AG09309 (cell line): ENCODE results near the gene SMURF1.

Experiments
- DNase-seq: peaks from one replicate; pipeline ENCODE4 v3.0.0-alpha.2; 2010; ENCODE audit warnings: low read depth
- H3K4me3 ChIP-seq: 2 replicates; pipeline ENCODE4 v1.5.1; 2011; ENCODE audit warnings: mild to moderate bottlenecking, low read depth, low read length, moderate library complexity; ENCODE audit not compliant: control insufficient read depth
- CTCF ChIP-seq: IDR thresholded peaks from 2 replicates; pipeline ENCODE4 v1.5.1; 2011; ENCODE audit warnings: mild to moderate bottlenecking, low read depth, low read length, inconsistent platforms; ENCODE audit not compliant: insufficient read depth, control insufficient read depth; ENCODE audit errors: missing control alignments

Gene SMURF1

DNA sequence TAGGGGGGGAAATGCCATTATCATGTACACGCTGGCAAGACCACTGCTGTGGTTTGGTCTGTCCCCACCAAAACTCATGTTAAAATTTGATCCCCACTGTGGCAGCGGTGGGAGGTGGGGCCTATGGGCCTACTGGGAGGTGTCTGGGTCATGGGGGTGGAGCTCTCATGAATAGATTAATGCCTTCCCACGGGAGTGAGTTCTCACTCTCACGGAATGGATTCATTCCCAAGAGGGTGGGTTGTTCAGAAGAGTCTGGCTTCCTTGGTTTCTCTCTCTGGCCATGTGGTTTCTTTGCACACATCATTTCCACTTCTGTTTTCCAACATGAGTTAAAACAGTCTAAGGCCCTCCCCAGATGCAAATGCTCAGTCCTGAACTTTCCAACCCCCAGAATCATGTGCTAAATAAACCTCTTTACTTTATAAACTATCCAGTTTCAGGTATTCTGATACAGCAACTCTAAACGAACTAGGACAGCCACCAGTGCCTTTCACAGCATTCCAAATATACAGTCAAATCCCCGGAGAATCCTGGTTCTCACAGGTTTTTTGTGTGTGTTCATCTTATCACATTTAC lies 44.3 kb downstream of the SMURF1 start:
- no peak for DNase-seq
- H3K4me3 ChIP-seq = no peak overlapping the region
- TF ChIP-seq CTCF = no peak

- no peak for TF ChIP-seq CTCF
- no peak for DNase-seq
- no peak overlapping the region for H3K4me3 ChIP-seq
Measured at GRCh38 chr7:99098824-99099498, 44.9 kb downstream of the SMURF1 start.

DNA sequence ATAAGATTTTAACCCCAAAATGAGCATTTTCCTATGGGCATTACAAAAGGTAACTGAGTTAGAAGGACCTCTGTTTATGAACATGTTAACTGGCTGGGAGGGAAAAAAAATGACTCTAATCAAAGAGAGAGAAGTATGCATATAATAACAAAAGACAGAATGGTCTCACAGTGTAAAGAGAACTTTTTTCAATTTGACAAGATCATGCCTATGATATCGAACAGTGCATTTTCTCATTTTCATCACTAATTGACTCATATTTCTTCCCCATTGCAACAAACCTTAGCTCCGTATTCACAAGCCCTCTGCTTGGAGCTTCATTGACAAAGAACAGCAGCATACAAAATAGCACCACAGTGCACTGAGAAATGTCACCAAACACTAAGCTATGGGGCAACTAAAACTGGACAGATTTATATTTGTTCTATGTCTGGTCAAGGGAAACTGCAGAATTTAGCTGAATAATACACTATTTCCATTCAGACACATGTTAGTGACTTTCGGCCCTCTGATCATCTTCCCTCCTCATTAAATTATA lies 45.6 kb downstream of the SMURF1 start:
- H3K4me3 ChIP-seq = no peak overlapping the region
- DNase-seq = no peak
- no peak for TF ChIP-seq CTCF

DNA sequence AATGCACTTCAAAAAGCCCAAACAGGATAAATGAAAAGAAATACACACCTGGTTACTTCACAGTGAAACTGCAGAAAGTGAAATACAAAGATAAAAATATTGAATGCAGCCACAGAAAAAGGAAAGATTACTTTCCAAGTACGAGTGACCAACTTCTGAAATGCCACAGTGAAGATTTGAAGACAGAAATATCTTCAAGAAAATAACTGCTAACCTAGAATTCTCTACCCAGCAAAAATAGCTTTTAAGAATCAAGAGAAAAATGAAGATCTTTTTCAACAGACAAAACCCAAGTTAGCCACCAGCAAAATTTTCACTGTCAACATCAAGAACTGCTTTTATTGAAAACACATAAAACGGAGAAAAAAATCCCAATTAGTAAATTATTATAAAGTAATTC lies 46.2 kb downstream of the SMURF1 start:
- no peak for TF ChIP-seq CTCF
- H3K4me3 ChIP-seq = no peak overlapping the region
- DNase-seq = no peak

DNA sequence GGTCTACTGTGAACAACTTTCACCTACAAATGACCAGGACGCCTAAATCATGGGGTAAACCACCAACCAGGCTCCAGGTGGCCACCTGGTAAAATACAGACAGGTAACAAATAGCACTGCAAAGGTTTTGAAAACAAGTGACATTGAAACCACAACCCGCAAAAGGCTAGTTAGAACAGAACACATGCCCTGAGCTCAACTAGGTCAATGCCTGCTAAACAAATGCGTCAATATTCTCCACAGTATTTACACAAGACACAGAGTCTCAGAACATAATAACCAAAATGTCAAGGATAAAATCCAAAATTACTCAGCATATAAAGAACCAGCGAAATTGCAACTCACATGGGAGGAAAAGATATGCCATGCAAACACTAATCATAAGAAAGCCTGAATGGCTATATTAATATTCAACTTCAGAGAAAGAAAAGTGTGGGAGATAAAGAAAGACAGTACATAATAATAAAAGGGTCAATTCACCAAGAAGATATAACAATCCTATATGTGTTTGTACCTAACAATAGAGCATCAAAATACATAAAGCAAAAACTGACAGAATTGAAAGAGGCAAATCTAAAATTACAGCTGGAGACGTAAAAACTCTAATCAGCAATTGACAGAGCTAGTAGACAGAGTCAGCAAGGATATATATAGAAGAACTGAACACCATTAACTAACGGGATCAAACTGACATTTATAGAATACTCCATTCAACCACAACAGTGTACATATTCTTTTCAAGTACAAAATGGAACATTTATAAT lies 47.6 kb downstream of the SMURF1 start:
- DNase-seq = no peak
- no peak overlapping the region for H3K4me3 ChIP-seq
- TF ChIP-seq CTCF = no peak

- H3K4me3 ChIP-seq = no peak overlapping the region
- DNase-seq = no peak
- no peak for TF ChIP-seq CTCF
Measured at GRCh38 chr7:99095698-99096097, 48.2 kb downstream of the SMURF1 start.
